IgD-negative memory B cell (primary cell): ENCODE results near the gene GMDS. TPM values are rescaled to one million over a fixed set of nuclear protein-coding genes. Genes with fewer than 3 reads are reported as not detected.
"Not testable (repeated sequence)": the region's sequence is repeated elsewhere in the genome, so short reads cannot be mapped to it uniquely, and the experiment has no call there.

Source experiments
- H3K27ac Mint-ChIP-seq, 3 donors: one replicate each; pipeline ENCODE4 v1.8.0; 2020 to 2022; ENCODE audit warnings: mild to moderate bottlenecking in 3 of 3, mixed read lengths in 3 of 3, moderate library complexity in 1 of 3
- H3K27me3 Mint-ChIP-seq: one replicate; pipeline ENCODE4 v1.8.0; 2021; ENCODE audit warnings: mixed read lengths
- H3K36me3 Mint-ChIP-seq: one replicate; pipeline ENCODE4 v1.8.0; 2020; ENCODE audit warnings: mild to moderate bottlenecking, mixed read lengths
- H3K4me1 Mint-ChIP-seq, 3 donors: one replicate each; pipeline ENCODE4 v1.8.0; 2020 to 2022; ENCODE audit warnings: mixed read lengths in 3 of 3, mild to moderate bottlenecking in 1 of 3
- H3K4me3 Mint-ChIP-seq, 4 donors: one replicate each; pipeline ENCODE4 v1.8.0; 2020 to 2022; ENCODE audit warnings: mild to moderate bottlenecking in 4 of 4, mixed read lengths in 4 of 4, moderate library complexity in 3 of 4
- H3K9me3 Mint-ChIP-seq, 3 donors: one replicate each; pipeline ENCODE4 v1.8.0; 2020 to 2021; ENCODE audit warnings: mixed read lengths in 3 of 3, mild to moderate bottlenecking in 1 of 3
- polyA plus RNA-seq: library from polyadenylated mRNA; unstranded; fragments of 300-500 nt; fragmentation: Illumina TruSeq; gene quantifications from one replicate; pipeline ENCODE4 v1.2.3, GENCODE V29; 2021

GMDS gene
- polyA plus RNA-seq, 1 donor from 2014 or later = 17.0 TPM

- H3K27me3 Mint-ChIP-seq = no peaks in the 10 kb centered on the region
- H3K4me3 Mint-ChIP-seq = no peak overlapping the region
- H3K27ac Mint-ChIP-seq = no peak overlapping the region
- H3K9me3 Mint-ChIP-seq = peaks cover 0 to 2% (median 1%) of the 10 kb centered on the region in 3 donors
- peaks cover 2% of the 10 kb centered on the region for H3K36me3 Mint-ChIP-seq
- peaks cover 12 to 14% (median 13%) of the 10 kb centered on the region in 3 donors for H3K4me1 Mint-ChIP-seq
Measured at GRCh38 chr6:1669996-1670395, 575.4 kb downstream of the GMDS start.

- Mint-ChIP-seq H3K4me1 (peaks cover 14 to 17% (median 14%) of the 10 kb centered on the region in 3 donors), H3K4me3 (peak overlapping the region in 1 of 4 donors; percentile 2)
- H3K9me3 Mint-ChIP-seq, H3K27ac Mint-ChIP-seq, H3K36me3 Mint-ChIP-seq, H3K27me3 Mint-ChIP-seq: not testable (repeated sequence)
Measured at GRCh38 chr6:1668456-1668855, 576.9 kb downstream of the GMDS start.

- Mint-ChIP-seq H3K27me3 (no peaks in the 10 kb centered on the region), H3K27ac (no peak overlapping the region), H3K4me3 (no peak overlapping the region), H3K9me3 (peaks cover 0 to 1% (median 0%) of the 10 kb centered on the region in 3 donors), H3K4me1 (peaks cover 14 to 17% (median 16%) of the 10 kb centered on the region in 3 donors), H3K36me3 (no peaks in the 10 kb centered on the region)
Measured at GRCh38 chr6:1667805-1668175, 577.6 kb downstream of the GMDS start.

- no peaks in the 10 kb centered on the region for H3K27me3 Mint-ChIP-seq
- H3K4me1 Mint-ChIP-seq = peaks cover 14 to 17% (median 17%) of the 10 kb centered on the region in 3 donors
- no peaks in the 10 kb centered on the region for H3K9me3 Mint-ChIP-seq
- H3K36me3 Mint-ChIP-seq = no peaks in the 10 kb centered on the region
- H3K27ac Mint-ChIP-seq = peak overlapping the region in 1 of 3 donors; percentile 50
- no peak overlapping the region for H3K4me3 Mint-ChIP-seq
Measured at GRCh38 chr6:1667012-1667804, 578.2 kb downstream of the GMDS start.

- Mint-ChIP-seq H3K36me3 (peaks cover 3% of the 10 kb centered on the region), H3K27me3 (no peaks in the 10 kb centered on the region), H3K4me1 (peaks cover 10 to 17% (median 14%) of the 10 kb centered on the region in 3 donors), H3K27ac (peak overlapping the region in 2 of 3 donors; percentile 48 to 76), H3K4me3 (peak overlapping the region in 1 of 4 donors; percentile 10), H3K9me3 (no peaks in the 10 kb centered on the region)
Measured at GRCh38 chr6:1665214-1665613, 580.2 kb downstream of the GMDS start.

GRCh38 chr6:1664329-1664728 is 581.1 kb downstream of the GMDS start:
- Mint-ChIP-seq H3K4me3 (no peak overlapping the region), H3K4me1 (peaks cover 9 to 17% (median 15%) of the 10 kb centered on the region in 3 donors), H3K27me3 (no peaks in the 10 kb centered on the region), H3K36me3 (peaks cover 3% of the 10 kb centered on the region), H3K9me3 (no peaks in the 10 kb centered on the region), H3K27ac (no peak overlapping the region)

GRCh38 chr6:1663511-1663910 is 581.9 kb downstream of the GMDS start:
- Mint-ChIP-seq H3K4me3 (peak overlapping the region in 1 of 4 donors; percentile 41), H3K27me3 (no peaks in the 10 kb centered on the region), H3K27ac (no peak overlapping the region)

GRCh38 chr6:1662534-1662933 is 582.9 kb downstream of the GMDS start:
- no peak overlapping the region for H3K27ac Mint-ChIP-seq
- H3K9me3 Mint-ChIP-seq = no peaks in the 10 kb centered on the region
- H3K27me3 Mint-ChIP-seq = no peaks in the 10 kb centered on the region
- H3K4me1 Mint-ChIP-seq = peaks cover 9 to 17% (median 15%) of the 10 kb centered on the region in 3 donors
- peaks cover 3% of the 10 kb centered on the region for H3K36me3 Mint-ChIP-seq
- no peak overlapping the region for H3K4me3 Mint-ChIP-seq

More at GRCh38 chr6:1663511-1663910, 581.9 kb downstream of the GMDS start:
- Mint-ChIP-seq H3K4me1 (peaks cover 9 to 17% (median 15%) of the 10 kb centered on the region in 3 donors), H3K9me3 (no peaks in the 10 kb centered on the region), H3K36me3 (peaks cover 3% of the 10 kb centered on the region)

- H3K27ac Mint-ChIP-seq = no peak overlapping the region
- no peaks in the 10 kb centered on the region for H3K9me3 Mint-ChIP-seq
- H3K36me3 Mint-ChIP-seq = peaks cover 3% of the 10 kb centered on the region
- H3K27me3 Mint-ChIP-seq = no peaks in the 10 kb centered on the region
- H3K4me3 Mint-ChIP-seq = no peak overlapping the region
- H3K4me1 Mint-ChIP-seq = peaks cover 3 to 8% (median 6%) of the 10 kb centered on the region in 3 donors
Measured at GRCh38 chr6:1659816-1660215, 585.6 kb downstream of the GMDS start.

- H3K27ac Mint-ChIP-seq = no peak overlapping the region
- H3K4me1 Mint-ChIP-seq = peaks cover 0 to 8% (median 3%) of the 10 kb centered on the region in 3 donors
- H3K36me3 Mint-ChIP-seq = peaks cover 3% of the 10 kb centered on the region
- H3K9me3 Mint-ChIP-seq = no peaks in the 10 kb centered on the region
- H3K27me3 Mint-ChIP-seq = peaks cover 2% of the 10 kb centered on the region
- peak overlapping the region in 1 of 4 donors; percentile 68 for H3K4me3 Mint-ChIP-seq
Measured at GRCh38 chr6:1658212-1659005, 587.0 kb downstream of the GMDS start.

GRCh38 chr6:1657771-1658165 is 587.6 kb downstream of the GMDS start:
- Mint-ChIP-seq H3K4me1 (peaks cover 0 to 8% (median 1%) of the 10 kb centered on the region in 3 donors), H3K4me3 (peak overlapping the region in 1 of 4 donors; percentile 68), H3K27ac (no peak overlapping the region), H3K9me3 (no peaks in the 10 kb centered on the region), H3K27me3 (peaks cover 2% of the 10 kb centered on the region), H3K36me3 (peaks cover 3% of the 10 kb centered on the region)

GRCh38 chr6:1657116-1657770 is 588.2 kb downstream of the GMDS start:
- peak overlapping the region in 1 of 4 donors; percentile 65 for H3K4me3 Mint-ChIP-seq
- H3K9me3 Mint-ChIP-seq = no peaks in the 10 kb centered on the region
- H3K27me3 Mint-ChIP-seq = peaks cover 2% of the 10 kb centered on the region
- H3K27ac Mint-ChIP-seq = no peak overlapping the region
- H3K4me1 Mint-ChIP-seq = peaks cover 0 to 8% (median 0%) of the 10 kb centered on the region in 3 donors
- H3K36me3 Mint-ChIP-seq = peaks cover 3% of the 10 kb centered on the region

GRCh38 chr6:1654054-1654453 is 591.4 kb downstream of the GMDS start:
- H3K36me3 Mint-ChIP-seq = no peaks in the 10 kb centered on the region
- no peak overlapping the region for H3K4me3 Mint-ChIP-seq
- no peak overlapping the region for H3K27ac Mint-ChIP-seq
- no peaks in the 10 kb centered on the region for H3K9me3 Mint-ChIP-seq
- peaks cover 2% of the 10 kb centered on the region for H3K27me3 Mint-ChIP-seq
- peaks cover 0 to 2% (median 0%) of the 10 kb centered on the region in 3 donors for H3K4me1 Mint-ChIP-seq

- Mint-ChIP-seq H3K4me1 (peaks cover 0 to 2% (median 0%) of the 10 kb centered on the region in 3 donors), H3K4me3 (no peak overlapping the region), H3K27me3 (peaks cover 2% of the 10 kb centered on the region), H3K27ac (no peak overlapping the region), H3K9me3 (no peaks in the 10 kb centered on the region), H3K36me3 (no peaks in the 10 kb centered on the region)
Measured at GRCh38 chr6:1652842-1653241, 592.6 kb downstream of the GMDS start.

- H3K27me3 Mint-ChIP-seq = peaks cover 2% of the 10 kb centered on the region
- no peak overlapping the region for H3K27ac Mint-ChIP-seq
- peaks cover 2% of the 10 kb centered on the region for H3K36me3 Mint-ChIP-seq
- no peak overlapping the region for H3K4me3 Mint-ChIP-seq
- H3K4me1 Mint-ChIP-seq = no peaks in the 10 kb centered on the region
- no peaks in the 10 kb centered on the region for H3K9me3 Mint-ChIP-seq
Measured at GRCh38 chr6:1651362-1651761, 594.0 kb downstream of the GMDS start.
